Caco-2 (cell line): ENCODE data around the gene PPME1. TPM values are rescaled to one million over a fixed set of nuclear protein-coding genes. Genes with fewer than 3 reads are reported as not detected.

Source experiments
- BruUV-seq: library from RNA; stranded (reverse); fragments of 400-500 nt; replicated peaks from 2 replicates; lab custom pipeline; 2021; lab: Mats Ljungman, UMichigan
- CTCF ChIA-PET: fragments of 300-600 bp; sonication (Branson Sonifier 250); formaldehyde crosslinking; loops from one replicate; lab custom pipeline; 2022; ENCODE audit warnings: antibody characterized with exemption; lab: Charles Lee
- POLR2A ChIA-PET: fragments of 300-600 bp; sonication (Branson Sonifier 250); formaldehyde crosslinking; loops from one replicate; lab custom pipeline; 2022; ENCODE audit warnings: antibody characterized with exemption; lab: Charles Lee
- DNase-seq, 2 experiments: peaks; one replicate each; pipeline versions ENCODE4 v3.0.0 to v3.0.0-alpha.2; 2020 to 2022
- H3K27me3 ChIP-seq: replicated peaks from 2 replicates; pipeline ENCODE4 v1.6.0; 2011; ENCODE audit warnings: low read length; ENCODE audit not compliant: control insufficient read depth, insufficient read depth
- H3K36me3 ChIP-seq: 2 replicates; pipeline ENCODE4 v1.5.1; 2011; ENCODE audit warnings: low read length; ENCODE audit not compliant: control insufficient read depth, insufficient read depth
- H3K4me1 ChIP-seq: fragments of 250-450 bp; sonication (Bioruptor Pico); 2 replicates; pipeline ENCODE4 v1.5.1; 2020; ENCODE audit warnings: mild to moderate bottlenecking
- H3K4me3 ChIP-seq: 2 replicates; pipeline ENCODE4 v1.5.1; 2011; ENCODE audit warnings: low read depth, mild to moderate bottlenecking, control low read depth, low read length
- H3K9me3 ChIP-seq: fragments of 250-450 bp; sonication (Bioruptor Pico); 2 replicates; pipeline ENCODE4 v1.5.1; 2020; ENCODE audit warnings: mild to moderate bottlenecking, moderate library complexity
- H3K27ac Mint-ChIP-seq: one replicate; pipeline ENCODE4 v1.8.0; 2022; ENCODE audit warnings: mixed read lengths; ENCODE audit not compliant: unreplicated experiment
- H3K27me3 Mint-ChIP-seq: one replicate; pipeline ENCODE4 v1.8.0; 2022; ENCODE audit warnings: mixed read lengths; ENCODE audit not compliant: insufficient read depth, unreplicated experiment
- H3K36me3 Mint-ChIP-seq: one replicate; pipeline ENCODE4 v1.8.0; 2022; ENCODE audit warnings: mild to moderate bottlenecking, mixed read lengths; ENCODE audit not compliant: insufficient read depth, unreplicated experiment
- H3K4me1 Mint-ChIP-seq: one replicate; pipeline ENCODE4 v1.8.0; 2022; ENCODE audit warnings: low read depth, mixed read lengths; ENCODE audit not compliant: unreplicated experiment
- H3K4me3 Mint-ChIP-seq: one replicate; pipeline ENCODE4 v1.8.0; 2022; ENCODE audit warnings: mild to moderate bottlenecking, moderate library complexity, mixed read lengths; ENCODE audit not compliant: unreplicated experiment
- H3K9me3 Mint-ChIP-seq: one replicate; pipeline ENCODE4 v1.8.0; 2022; ENCODE audit warnings: mixed read lengths; ENCODE audit not compliant: unreplicated experiment
- CTCF ChIP-seq, 2 experiments: fragments of 200-600 bp in 1 of 2; IDR thresholded peaks; 1 replicate in 1 of 2; 2 replicates in 1 of 2; pipeline versions ENCODE4 v1.5.1 to v1.8.0; 2011 to 2022; ENCODE audit warnings: antibody characterized with exemption in 1 of 2, control low read depth in 1 of 2, inconsistent platforms in 1 of 2, low read depth in 1 of 2, low read length in 1 of 2, mild to moderate bottlenecking in 1 of 2, moderate library complexity in 1 of 2; ENCODE audit not compliant: insufficient read depth in 1 of 2, severe bottlenecking in 1 of 2, unreplicated experiment in 1 of 2
- intact Hi-C: fragments of 100-400 bp; cut with micrococcal nuclease; formaldehyde crosslinking; loops from one replicate; pipeline ENCODE4 v1.10.0; 2022; ENCODE audit not compliant: unreplicated experiment
- total RNA-seq: library from RNA; stranded (reverse); gene quantifications from 2 replicates; pipeline ENCODE4 v1.2.3, GENCODE V29; 2022

PPME1 gene
- total RNA-seq, 1 experiment from 2014 or later, result 109 TPM

DNA sequence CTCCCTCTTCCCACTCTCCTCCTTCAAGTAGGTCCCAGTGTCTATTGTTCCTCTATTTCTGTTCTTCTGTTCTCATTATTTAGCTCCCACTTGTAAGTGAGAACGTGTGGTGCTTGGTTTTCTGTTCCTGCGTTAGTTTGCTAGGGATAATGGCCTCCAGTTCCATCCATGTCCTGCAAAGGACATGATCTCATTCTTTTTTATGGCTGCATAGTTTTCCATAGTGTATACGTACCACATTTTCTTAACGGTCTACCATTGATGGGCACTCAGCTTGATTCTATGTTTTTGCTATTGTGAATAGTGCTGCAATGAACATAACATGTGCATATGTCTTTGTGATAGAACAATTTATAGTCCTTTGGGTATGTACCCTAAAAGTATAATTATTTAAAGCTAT is 26.5 kb upstream of the PPME1 start:
- no peaks in the 10 kb centered on the region for H3K9me3 Mint-ChIP-seq
- H3K4me3 Mint-ChIP-seq, result no peak overlapping the region
- no peaks in the 10 kb centered on the region for H3K36me3 ChIP-seq
- DNase-seq, result no peak
- no peaks in the 10 kb centered on the region for H3K27me3 ChIP-seq
- POLR2A ChIA-PET, result no interaction called here
- CTCF ChIA-PET, result no interaction called here
- 0 out of 2 replicates have a peak, but pooled peaks cover 3% of the 10 kb centered on the region for H3K9me3 ChIP-seq
- H3K36me3 Mint-ChIP-seq, result peaks cover 5% of the 10 kb centered on the region
- BruUV-seq, result no TSS peak
- no peak overlapping the region for H3K27ac Mint-ChIP-seq
- intact Hi-C loops, result no loop called here
- no peak for TF ChIP-seq CTCF (IDR thresholded peaks at IDR 0.05; ENCODE audit: insufficient read depth in 1 of 2, low read depth in 1 of 2, low read length in 1 of 2, severe bottlenecking in 1 of 2, unreplicated experiment in 1 of 2)
- no peak overlapping the region for H3K4me3 ChIP-seq
- H3K4me1 ChIP-seq, result peaks cover 32% of the 10 kb centered on the region
- H3K4me1 Mint-ChIP-seq, result peaks cover 39% of the 10 kb centered on the region
- H3K27me3 Mint-ChIP-seq, result no peaks in the 10 kb centered on the region

DNA sequence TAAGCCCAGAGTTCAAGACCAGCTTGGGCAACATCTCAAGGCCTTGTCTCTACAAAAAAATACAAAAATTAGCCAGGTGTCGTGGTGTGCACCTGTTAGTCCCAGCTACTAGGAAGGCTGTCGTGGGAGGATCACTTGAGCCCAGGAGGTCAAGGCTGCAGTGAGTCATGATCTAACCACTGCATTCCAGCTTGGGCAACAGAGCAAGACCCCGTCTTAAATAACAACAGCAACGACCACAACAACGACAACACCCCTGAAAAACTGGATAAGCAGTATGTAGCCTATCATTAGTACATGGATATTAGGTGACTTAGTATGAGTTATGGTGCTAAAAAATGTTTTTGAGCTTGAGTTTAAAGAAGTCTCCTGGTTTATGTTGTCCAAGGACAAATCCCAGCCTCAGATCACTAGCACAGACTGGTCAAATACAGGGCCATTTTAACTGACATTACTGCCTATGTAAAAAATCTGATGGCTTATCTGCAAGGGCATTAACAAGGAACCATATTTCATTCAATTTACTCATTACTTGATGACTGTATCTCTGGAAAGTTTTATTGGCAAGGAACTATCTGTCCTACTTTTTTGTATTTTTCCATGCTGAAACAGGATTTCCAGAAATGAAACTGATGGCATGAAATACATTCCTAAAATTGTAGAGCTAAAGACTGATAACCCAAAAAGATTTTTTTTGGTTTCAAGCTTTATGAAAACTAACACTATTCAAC is 23.7 kb upstream of the PPME1 start:
- no TSS peak for BruUV-seq
- CTCF ChIA-PET, result interaction anchor here (0.7 kb wide), 1 partner anchor 66 kb away, joined by 4 read pairs; no protein-coding TSS in a partner anchor
- intact Hi-C loops, result no loop called here

GRCh38 chr11:74153224-74153623 is 17.9 kb upstream of the PPME1 start:
- Mint-ChIP-seq H3K4me1 (peaks cover 17% of the 10 kb centered on the region), H3K4me3 (no peak overlapping the region), H3K27me3 (no peaks in the 10 kb centered on the region), H3K36me3 (peaks cover 20% of the 10 kb centered on the region), H3K9me3 (peaks cover 19% of the 10 kb centered on the region), H3K27ac (no peak overlapping the region)
- Histone ChIP-seq H3K9me3 (peaks cover 20% of the 10 kb centered on the region), H3K27me3 (no peaks in the 10 kb centered on the region), H3K4me3 (no peak overlapping the region), H3K4me1 (0 out of 2 replicates have a peak, but pooled peaks cover 9% of the 10 kb centered on the region), H3K36me3 (no peaks in the 10 kb centered on the region)
- intact Hi-C loops, result no loop called here
- BruUV-seq, result no TSS peak
- TF ChIP-seq CTCF (IDR thresholded peaks at IDR 0.05; ENCODE audit: insufficient read depth in 1 of 2, low read depth in 1 of 2, low read length in 1 of 2, severe bottlenecking in 1 of 2, unreplicated experiment in 1 of 2), result no peak
- no peak for DNase-seq
- ChIA-PET POLR2A (no interaction called here), CTCF (no interaction called here)

More for the DNA sequence above, 23.7 kb upstream of the PPME1 start:
- H3K4me3 ChIP-seq, result no peak overlapping the region
- H3K36me3 ChIP-seq, result no peaks in the 10 kb centered on the region
- no peaks in the 10 kb centered on the region for H3K27me3 ChIP-seq
- POLR2A ChIA-PET, result no interaction called here
- H3K4me3 Mint-ChIP-seq, result no peak overlapping the region
- 0 out of 2 replicates have a peak, but pooled peaks cover 3% of the 10 kb centered on the region for H3K9me3 ChIP-seq
- no peaks in the 10 kb centered on the region for H3K27me3 Mint-ChIP-seq
- peaks cover 20% of the 10 kb centered on the region for H3K4me1 Mint-ChIP-seq
- DNase-seq, result no peak
- no peaks in the 10 kb centered on the region for H3K36me3 Mint-ChIP-seq
- H3K9me3 Mint-ChIP-seq, result no peaks in the 10 kb centered on the region
- no peak for TF ChIP-seq CTCF (IDR thresholded peaks at IDR 0.05; ENCODE audit: insufficient read depth in 1 of 2, low read depth in 1 of 2, low read length in 1 of 2, severe bottlenecking in 1 of 2, unreplicated experiment in 1 of 2)
- no peak overlapping the region for H3K27ac Mint-ChIP-seq
- peaks cover 14% of the 10 kb centered on the region for H3K4me1 ChIP-seq
